ENCODE data around the gene CHMP5.

GRCh38 chr9:33239921-33240320, 24.9 kb upstream of the CHMP5 start, which contains the start of gene SPINK4:
- TF ChIP-seq POLR2AphosphoS5 (IDR thresholded peaks at IDR 0.05; ENCODE audit: low read depth, low read length) (no peak), POLR2A (IDR thresholded peaks at IDR 0.05; ENCODE audit: low read depth, low read length) (no peak), TAF1 (IDR thresholded peaks at IDR 0.05; ENCODE audit: low read depth, low read length) (no peak)

Measured in GM12891 (cell line).